GM12878 (cell line): ENCODE measurements around the gene VEGFA.

Source experiments
- BCL11A ChIP-seq: IDR thresholded peaks from 2 replicates; pipeline ENCODE4 v1.6.1; 2011; ENCODE audit warnings: low read depth, low read length
- CREM ChIP-seq: IDR thresholded peaks from 2 replicates; pipeline ENCODE4 v1.6.1; 2014; ENCODE audit warnings: antibody characterized with exemption, low read depth
- HDAC2 ChIP-seq: fragments of 200-600 bp; sonication (generic); IDR thresholded peaks from 2 replicates; pipeline ENCODE4 v1.6.1; 2017
- KLF5 ChIP-seq: fragments of 450-650 bp; IDR thresholded peaks from 2 replicates; pipeline ENCODE4 v1.6.1; 2014; ENCODE audit warnings: mild to moderate bottlenecking; ENCODE audit not compliant: partially characterized antibody
- POLR2A ChIP-seq: IDR thresholded peaks from 2 replicates; pipeline ENCODE4 v1.6.1; 2011; ENCODE audit warnings: low read depth, mild to moderate bottlenecking, low read length
- POLR2AphosphoS5 ChIP-seq: IDR thresholded peaks from 2 replicates; pipeline ENCODE4 v1.6.1; 2011; ENCODE audit warnings: mild to moderate bottlenecking, low read length, inconsistent platforms
- RB1 ChIP-seq: fragments of 450-650 bp; formaldehyde crosslinking; IDR thresholded peaks from 2 replicates; pipeline ENCODE4 v1.6.1; 2017; ENCODE audit warnings: mild to moderate bottlenecking, borderline replicate concordance
- RFX5 ChIP-seq: IDR thresholded peaks from 2 replicates; pipeline ENCODE4 v1.6.1; 2011; ENCODE audit warnings: low read depth, low read length, improper control_type of control experiment
- SP1 ChIP-seq: IDR thresholded peaks from one replicate; pipeline ENCODE4 v1.6.1; 2011; ENCODE audit warnings: low read depth, low read length
- ZNF207 ChIP-seq: fragments of 450-650 bp; IDR thresholded peaks from 2 replicates; pipeline ENCODE4 v1.6.1; 2014; ENCODE audit warnings: antibody characterized with exemption, mild to moderate bottlenecking, borderline replicate concordance
- TF ChIP-seq, protein P1 (sequence below): IDR thresholded peaks from 2 replicates; pipeline ENCODE4 v1.6.1; 2012; ENCODE audit warnings: mild to moderate bottlenecking, low read depth, low read length
- TF ChIP-seq, protein P2 (sequence below), 3 experiments: IDR thresholded peaks in 2 of 3; conservative IDR thresholded peaks in 1 of 3; 2 replicates each; pipeline ENCODE4 v1.5.1; 2011; ENCODE audit warnings: low read depth in 3 of 3, low read length in 3 of 3, mild to moderate bottlenecking in 3 of 3, control low read depth in 2 of 3, moderate library complexity in 2 of 3, inconsistent platforms in 1 of 3, mixed read lengths in 1 of 3; ENCODE audit not compliant: control insufficient read depth in 2 of 3, insufficient read depth in 1 of 3; ENCODE audit errors: extremely low read depth in 1 of 3
- TF ChIP-seq, protein P3 (sequence below): IDR thresholded peaks from 2 replicates; pipeline ENCODE4 v1.6.1; 2011; ENCODE audit warnings: low read depth, mild to moderate bottlenecking, low read length, moderate library complexity, borderline replicate concordance; ENCODE audit errors: extremely low read depth
- TF ChIP-seq, protein P4 (sequence below): IDR thresholded peaks from 2 replicates; pipeline ENCODE4 v1.6.1; 2012; ENCODE audit warnings: low read depth, low read length, improper control_type of control experiment

DNA sequence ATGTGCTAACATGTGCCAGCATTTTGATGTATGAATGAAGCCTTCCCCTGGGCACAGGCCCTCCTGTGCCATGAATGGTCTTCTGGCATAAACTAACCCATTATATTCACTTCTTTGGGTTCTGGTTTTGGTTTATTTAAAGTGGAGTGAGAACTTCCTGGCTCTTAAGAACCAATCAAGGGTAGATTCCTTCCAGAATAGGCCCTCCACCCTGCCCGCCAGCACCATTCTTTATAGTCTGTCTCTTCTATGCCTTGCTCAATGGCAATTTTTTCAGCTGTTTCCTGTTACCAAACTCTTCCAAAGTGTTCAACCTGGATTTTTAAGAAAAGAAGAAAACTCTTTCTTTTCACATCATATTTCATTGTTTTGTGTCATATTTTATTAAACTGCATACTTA, 44.1 kb downstream of the VEGFA start:
- TF ChIP-seq RFX5 (no peak), HDAC2 (no peak), CREM (no peak), POLR2A (no peak), KLF5 (no peak), SP1 (no peak), POLR2AphosphoS5 (no peak), RB1 (no peak), BCL11A (no peak), ZNF207 (no peak)
- TF ChIP-seq, protein P1, sequence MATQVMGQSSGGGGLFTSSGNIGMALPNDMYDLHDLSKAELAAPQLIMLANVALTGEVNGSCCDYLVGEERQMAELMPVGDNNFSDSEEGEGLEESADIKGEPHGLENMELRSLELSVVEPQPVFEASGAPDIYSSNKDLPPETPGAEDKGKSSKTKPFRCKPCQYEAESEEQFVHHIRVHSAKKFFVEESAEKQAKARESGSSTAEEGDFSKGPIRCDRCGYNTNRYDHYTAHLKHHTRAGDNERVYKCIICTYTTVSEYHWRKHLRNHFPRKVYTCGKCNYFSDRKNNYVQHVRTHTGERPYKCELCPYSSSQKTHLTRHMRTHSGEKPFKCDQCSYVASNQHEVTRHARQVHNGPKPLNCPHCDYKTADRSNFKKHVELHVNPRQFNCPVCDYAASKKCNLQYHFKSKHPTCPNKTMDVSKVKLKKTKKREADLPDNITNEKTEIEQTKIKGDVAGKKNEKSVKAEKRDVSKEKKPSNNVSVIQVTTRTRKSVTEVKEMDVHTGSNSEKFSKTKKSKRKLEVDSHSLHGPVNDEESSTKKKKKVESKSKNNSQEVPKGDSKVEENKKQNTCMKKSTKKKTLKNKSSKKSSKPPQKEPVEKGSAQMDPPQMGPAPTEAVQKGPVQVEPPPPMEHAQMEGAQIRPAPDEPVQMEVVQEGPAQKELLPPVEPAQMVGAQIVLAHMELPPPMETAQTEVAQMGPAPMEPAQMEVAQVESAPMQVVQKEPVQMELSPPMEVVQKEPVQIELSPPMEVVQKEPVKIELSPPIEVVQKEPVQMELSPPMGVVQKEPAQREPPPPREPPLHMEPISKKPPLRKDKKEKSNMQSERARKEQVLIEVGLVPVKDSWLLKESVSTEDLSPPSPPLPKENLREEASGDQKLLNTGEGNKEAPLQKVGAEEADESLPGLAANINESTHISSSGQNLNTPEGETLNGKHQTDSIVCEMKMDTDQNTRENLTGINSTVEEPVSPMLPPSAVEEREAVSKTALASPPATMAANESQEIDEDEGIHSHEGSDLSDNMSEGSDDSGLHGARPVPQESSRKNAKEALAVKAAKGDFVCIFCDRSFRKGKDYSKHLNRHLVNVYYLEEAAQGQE = no peak
- TF ChIP-seq, protein P2, sequence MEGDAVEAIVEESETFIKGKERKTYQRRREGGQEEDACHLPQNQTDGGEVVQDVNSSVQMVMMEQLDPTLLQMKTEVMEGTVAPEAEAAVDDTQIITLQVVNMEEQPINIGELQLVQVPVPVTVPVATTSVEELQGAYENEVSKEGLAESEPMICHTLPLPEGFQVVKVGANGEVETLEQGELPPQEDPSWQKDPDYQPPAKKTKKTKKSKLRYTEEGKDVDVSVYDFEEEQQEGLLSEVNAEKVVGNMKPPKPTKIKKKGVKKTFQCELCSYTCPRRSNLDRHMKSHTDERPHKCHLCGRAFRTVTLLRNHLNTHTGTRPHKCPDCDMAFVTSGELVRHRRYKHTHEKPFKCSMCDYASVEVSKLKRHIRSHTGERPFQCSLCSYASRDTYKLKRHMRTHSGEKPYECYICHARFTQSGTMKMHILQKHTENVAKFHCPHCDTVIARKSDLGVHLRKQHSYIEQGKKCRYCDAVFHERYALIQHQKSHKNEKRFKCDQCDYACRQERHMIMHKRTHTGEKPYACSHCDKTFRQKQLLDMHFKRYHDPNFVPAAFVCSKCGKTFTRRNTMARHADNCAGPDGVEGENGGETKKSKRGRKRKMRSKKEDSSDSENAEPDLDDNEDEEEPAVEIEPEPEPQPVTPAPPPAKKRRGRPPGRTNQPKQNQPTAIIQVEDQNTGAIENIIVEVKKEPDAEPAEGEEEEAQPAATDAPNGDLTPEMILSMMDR (IDR thresholded peaks at IDR 0.05 in 2 of 3, conservative IDR thresholded peaks at IDR 0.05 in 1 of 3; ENCODE audit: control insufficient read depth in 2 of 3, extremely low read depth in 1 of 3, insufficient read depth in 1 of 3, low read depth in 3 of 3, low read length in 3 of 3) = no peak
- TF ChIP-seq, protein P3, sequence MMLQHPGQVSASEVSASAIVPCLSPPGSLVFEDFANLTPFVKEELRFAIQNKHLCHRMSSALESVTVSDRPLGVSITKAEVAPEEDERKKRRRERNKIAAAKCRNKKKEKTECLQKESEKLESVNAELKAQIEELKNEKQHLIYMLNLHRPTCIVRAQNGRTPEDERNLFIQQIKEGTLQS = no peak
- TF ChIP-seq, protein P4, sequence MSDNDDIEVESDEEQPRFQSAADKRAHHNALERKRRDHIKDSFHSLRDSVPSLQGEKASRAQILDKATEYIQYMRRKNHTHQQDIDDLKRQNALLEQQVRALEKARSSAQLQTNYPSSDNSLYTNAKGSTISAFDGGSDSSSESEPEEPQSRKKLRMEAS = no peak
